ENCODE data around the gene LCLAT1.
"Not testable (repeated sequence)": the region's sequence is repeated elsewhere in the genome, so short reads cannot be mapped to it uniquely, and the experiment has no call there.

Gene LCLAT1

GRCh38 chr2:30487603-30488002 lies 40.6 kb downstream of the LCLAT1 start:
- no peak for DNase-seq (ENCODE audit: low spot score)

- no peak for DNase-seq (ENCODE audit: low spot score)
These were observed 41.1 kb downstream of the LCLAT1 start for GRCh38 chr2:30488012-30488659.

GRCh38 chr2:30491225-30491624 lies 44.2 kb downstream of the LCLAT1 start:
- DNase-seq (ENCODE audit: low spot score): no peak

DNA sequence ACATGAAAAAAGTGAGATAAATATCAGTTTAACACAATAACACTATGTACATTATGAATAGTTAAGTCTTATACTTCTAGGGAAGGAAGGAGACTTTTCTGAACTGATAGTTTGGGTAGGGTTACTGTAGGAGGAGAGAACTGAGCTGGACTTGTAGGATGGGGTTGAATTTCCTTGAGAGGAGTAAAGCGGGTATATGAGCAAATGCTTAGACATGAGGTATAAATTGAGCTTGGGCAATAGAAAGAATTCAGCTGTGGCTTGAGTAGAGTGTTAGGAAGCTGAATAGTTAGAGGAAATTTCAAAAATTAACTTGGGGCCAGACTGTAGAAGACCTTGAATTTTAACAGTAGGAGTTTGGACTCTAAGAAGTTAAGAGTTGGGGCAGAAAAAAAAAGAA lies 45.1 kb downstream of the LCLAT1 start:
- no peak for DNase-seq (ENCODE audit: low spot score)

- DNase-seq (ENCODE audit: low spot score): no peak
These were observed 45.6 kb downstream of the LCLAT1 start for GRCh38 chr2:30492619-30493018.

- no peak for DNase-seq (ENCODE audit: low spot score)
These were observed 46.4 kb downstream of the LCLAT1 start for GRCh38 chr2:30493440-30493839.

DNA sequence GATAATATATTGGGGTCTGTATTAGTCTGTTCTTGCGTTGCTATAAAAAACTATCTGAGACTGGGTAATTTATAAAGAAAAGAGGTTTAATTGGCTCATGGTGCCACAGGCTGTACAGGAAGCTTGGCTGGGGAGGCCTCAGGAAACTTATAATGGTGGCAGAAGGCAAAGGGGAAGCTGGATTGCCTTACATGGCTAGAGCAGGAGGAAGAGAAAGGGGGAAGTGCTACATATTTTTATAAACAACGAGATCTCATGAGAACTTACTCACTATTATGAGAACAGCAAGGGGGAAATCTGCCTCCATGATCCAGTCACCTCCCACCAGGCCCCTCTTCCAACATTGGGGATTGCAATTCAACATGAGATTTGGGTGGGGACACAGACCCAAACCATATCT lies 48.9 kb downstream of the LCLAT1 start:
- not testable (repeated sequence) for DNase-seq (ENCODE audit: low spot score)

- no peak for DNase-seq (ENCODE audit: low spot score)
These were observed 52.6 kb downstream of the LCLAT1 start for GRCh38 chr2:30499681-30500080.

- no peak for DNase-seq (ENCODE audit: low spot score)
These were observed 53.7 kb downstream of the LCLAT1 start for GRCh38 chr2:30500699-30501098.

DNA sequence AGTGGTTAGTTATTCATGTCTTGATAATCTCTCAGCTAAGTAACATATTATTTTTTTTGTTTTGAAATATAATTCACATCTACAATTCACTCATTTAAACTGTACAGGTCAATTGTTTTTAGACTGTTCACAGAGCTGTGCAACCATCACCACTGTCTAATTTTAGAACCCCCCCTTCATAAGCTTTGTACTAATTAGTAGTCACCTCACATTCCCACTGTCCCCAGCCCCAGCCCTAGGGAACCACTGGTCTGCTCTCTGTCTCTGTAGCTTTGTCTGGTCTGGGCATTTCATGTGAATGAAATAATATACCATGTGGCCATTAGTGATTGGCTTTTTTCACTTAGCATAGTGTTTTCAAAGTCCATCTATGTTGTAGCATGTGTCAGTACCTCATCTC lies 55.3 kb downstream of the LCLAT1 start:
- no peak for DNase-seq (ENCODE audit: low spot score)

DNA sequence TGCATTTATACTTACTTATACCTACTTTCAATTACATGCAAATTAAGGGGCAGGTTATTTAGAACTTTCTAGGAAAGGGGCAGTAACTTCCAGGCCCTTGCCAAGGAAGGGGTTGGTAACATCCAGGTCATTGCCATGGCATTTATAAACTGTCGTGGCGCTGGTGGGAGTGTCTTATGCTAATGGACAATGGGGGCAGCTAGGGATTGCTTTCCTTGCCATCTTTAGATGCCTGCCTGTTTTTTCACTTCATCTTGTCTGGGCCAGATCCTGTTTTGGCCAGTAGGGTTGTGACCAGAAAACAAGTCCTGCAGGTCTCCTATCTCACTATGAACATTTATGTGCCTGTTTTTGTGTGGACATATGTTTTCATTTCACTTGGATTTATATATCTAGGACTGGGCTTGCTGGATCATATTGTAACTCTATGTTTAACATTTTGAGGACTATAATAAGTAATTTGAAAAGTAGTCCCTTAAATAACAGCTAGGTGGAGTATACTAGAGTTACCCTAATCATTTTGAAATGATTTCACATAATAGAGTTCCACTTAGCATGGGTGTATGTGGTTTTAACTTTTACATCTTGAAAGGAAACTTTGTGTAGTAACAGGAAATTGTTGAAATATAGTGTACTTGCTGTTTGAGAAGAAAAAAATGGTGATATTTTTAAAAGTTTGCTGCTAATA lies 56.1 kb downstream of the LCLAT1 start:
- DNase-seq (ENCODE audit: low spot score): no peak

GRCh38 chr2:30503695-30504052 lies 56.6 kb downstream of the LCLAT1 start:
- no peak for DNase-seq (ENCODE audit: low spot score)

DNA sequence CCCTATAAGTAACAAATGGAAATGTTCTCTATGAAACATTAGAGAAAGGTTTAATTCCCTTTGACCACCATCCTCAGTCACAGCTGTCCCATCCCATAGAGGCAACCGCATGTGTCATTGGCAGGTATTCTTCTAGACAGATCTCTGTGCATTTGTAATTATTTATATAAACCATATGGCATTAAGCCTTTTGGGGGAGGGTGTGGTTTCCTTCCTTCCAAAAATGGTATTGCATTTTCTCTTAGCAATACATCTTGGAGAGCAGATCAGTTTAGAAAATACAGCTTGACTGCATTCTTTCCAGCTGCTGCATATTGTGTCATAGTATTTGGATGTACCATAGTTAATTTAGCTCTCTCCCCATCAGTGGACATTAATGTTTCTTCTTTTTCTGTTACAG lies 57.7 kb downstream of the LCLAT1 start:
- no peak for DNase-seq (ENCODE audit: low spot score)

GRCh38 chr2:30505500-30506180 lies 58.6 kb downstream of the LCLAT1 start:
- no peak for DNase-seq (ENCODE audit: low spot score)

DNA sequence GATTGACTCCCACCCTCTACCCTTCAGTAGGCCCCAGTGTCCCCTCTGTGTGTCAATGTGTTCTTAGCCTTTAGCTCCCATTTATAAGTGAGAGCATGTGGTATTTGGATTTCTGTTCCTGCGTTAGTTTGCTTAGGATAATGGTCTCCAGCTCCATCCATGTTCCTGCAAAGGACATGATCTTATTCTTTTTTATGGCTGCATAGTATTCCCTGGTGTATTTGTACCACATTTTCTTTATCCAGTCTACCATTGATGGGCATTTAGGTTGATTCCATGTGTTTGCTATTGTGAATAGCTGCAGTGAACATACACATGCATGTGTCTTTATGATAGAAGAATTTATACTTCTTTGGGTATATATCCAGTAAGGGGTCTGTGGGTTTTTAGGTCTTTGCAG lies 60.4 kb downstream of the LCLAT1 start:
- not testable (repeated sequence) for DNase-seq (ENCODE audit: low spot score)

- DNase-seq (ENCODE audit: low spot score): no peak
These were observed 62.7 kb downstream of the LCLAT1 start for GRCh38 chr2:30509716-30510115.

DNA sequence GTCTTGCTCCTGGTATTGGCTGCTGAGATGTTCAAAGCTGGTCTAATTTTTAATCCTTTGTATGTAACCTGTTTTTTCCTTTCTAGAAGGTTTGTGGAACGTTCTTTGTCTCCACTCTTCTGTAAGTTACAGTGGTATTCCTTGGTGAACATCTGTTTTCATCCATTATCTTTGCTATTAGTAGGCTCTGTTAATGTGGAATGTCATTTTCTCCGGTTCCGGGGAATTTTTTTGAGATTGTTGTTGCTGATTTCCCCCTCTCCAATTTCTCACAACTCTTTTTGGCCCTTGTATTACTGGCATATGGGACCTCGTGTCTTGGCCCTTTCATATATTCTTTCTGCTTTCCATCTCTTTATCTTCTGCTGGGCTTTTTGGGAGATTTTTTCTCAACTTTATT lies 63.4 kb downstream of the LCLAT1 start:
- no peak for DNase-seq (ENCODE audit: low spot score)

GRCh38 chr2:30511122-30512083 lies 64.4 kb downstream of the LCLAT1 start:
- no peak for DNase-seq (ENCODE audit: low spot score)

- DNase-seq (ENCODE audit: low spot score): no peak
These were observed 65.3 kb downstream of the LCLAT1 start for GRCh38 chr2:30512243-30512886.

DNA sequence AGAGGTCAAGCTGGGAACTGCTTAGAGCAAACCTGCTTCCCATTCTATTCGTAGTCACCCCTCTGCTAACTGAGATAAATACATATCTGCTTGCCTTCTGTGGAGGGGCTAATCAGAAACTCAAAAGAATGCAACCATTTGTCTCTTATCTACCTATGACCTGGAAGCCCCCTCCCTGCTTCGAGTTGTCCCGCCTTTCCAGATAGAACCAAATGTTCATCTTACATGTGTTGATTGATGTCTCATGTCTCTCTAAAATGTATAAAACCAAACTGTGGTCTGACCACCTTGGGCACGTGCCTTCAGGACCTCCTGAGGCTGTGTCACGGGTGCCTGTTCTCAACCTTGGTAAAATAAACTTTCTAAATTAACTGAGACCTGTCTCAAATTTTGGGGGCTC lies 66.6 kb downstream of the LCLAT1 start:
- DNase-seq (ENCODE audit: low spot score): not testable (repeated sequence)

- DNase-seq (ENCODE audit: low spot score): peak; percentile 36
These were observed 67.2 kb downstream of the LCLAT1 start for GRCh38 chr2:30514134-30514847.
